GM21529 (cell line): ENCODE data around the gene CHRNA1.

Source experiments
- ATAC-seq: cut with Tn5 transposase; IDR thresholded peaks from one replicate; pipeline ENCODE4 v1.9.1; 2021; ENCODE audit not compliant: unreplicated experiment

CHRNA1 gene

DNA sequence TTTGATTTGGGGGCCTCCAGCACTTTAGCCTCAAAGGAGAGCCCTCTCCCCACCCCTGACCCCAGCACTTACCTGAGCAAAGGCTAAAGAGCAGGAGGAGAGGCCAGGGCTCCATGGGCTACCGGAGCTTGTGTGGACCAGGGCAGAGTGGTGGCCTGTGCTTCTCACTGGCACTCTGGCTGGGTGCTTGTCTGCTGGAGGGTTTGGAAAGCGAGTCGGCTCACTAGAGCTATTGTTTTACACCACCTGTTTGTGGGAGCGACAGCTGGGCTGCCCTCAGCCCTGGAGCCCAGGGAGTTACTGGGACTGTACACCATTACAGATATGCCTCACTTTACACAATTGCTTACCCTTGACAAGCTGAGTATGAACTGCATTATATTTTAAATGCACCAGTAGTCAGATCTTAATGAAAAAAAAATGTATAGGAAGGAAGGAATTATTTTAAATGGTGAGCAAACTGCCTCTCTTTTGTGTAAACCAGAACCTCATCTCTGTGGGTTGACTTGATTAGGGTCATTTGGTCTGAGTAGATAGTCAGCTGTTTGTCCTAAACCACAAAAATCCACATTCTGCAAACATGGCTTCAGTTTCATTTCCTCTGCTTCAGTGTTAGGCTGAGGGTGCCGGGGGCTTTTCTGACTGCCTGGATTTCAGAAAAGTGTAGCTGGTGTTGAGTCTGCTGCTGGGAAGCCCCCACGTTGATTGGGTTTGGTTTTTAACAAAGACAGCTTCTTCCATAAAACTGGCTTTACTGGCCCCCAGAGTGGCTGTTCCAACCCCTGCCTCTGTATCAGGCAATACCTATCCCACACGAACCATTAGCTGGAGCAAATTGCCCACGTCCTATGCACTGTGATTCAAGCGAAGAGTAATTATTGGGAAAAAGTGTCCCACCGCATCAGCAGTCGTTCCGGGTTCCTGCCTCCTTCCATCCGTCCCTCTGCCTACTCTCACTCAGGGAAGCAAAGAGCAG lies at the start of gene CHRNA1:
Gene CHRNA1, minus strand, starts transcription at position 193 of the 976 bp plus-strand sequence. Its CDS starts 78 bp downstream, at position 115.
- ATAC-seq, result no peak

DNA sequence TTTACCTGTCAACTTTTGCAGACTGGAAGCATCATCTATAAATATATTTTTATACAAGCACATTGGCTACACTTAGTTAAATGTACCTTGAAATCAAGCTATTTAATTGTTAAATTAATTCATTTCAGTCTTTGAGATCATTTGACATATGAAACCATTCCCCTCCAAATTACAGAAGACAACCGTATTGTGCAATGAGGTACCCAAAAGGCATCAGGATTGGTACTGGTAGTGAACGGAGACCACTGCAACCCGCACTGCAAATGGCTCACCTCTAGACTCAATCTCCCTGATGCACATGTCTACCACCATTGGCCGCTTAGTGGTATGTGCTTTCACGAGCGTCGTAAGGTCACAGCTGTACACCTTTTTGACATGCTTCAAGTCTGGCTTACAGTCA lies 47.8 kb upstream of the CHRNA1 start:
- ATAC-seq, result no peak

DNA sequence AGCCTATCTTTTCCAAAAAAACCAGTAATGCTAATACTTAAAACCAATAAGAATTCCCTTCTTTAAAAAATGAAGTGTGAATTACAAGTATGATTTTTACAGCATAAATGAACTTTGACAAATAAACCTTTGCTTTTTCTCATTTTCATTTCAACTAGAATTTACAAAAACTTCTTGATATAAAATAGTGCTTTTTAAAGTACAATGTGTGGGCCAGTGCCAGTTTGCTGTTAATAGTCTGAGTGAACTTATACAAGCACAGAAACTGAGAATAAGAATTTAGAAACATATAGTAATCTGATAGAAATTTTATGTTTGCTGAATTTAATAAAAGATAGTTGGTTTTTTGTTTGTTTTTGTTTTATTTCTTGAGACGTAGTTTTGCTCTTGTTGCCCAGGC lies 43.7 kb upstream of the CHRNA1 start:
- ATAC-seq, result no peak

DNA sequence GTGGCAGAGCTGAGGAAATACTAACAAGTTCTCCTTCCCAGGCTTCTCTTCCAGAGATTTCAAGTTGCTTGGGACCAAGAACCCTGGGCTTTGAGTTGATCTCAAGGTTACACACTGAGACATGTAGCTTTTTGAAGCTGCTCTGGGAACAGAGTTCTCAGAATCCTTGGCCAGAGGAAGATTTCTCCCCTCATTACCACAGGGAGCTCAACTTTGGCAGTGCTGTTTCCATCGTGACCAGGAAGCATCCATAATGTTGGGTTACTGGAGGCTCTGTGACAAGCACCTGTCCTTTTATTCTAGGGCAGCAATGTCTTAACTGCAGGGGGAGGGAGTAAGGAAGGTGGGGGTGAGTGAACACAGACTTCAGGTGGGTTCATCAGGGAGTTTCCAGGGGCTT lies 41.5 kb upstream of the CHRNA1 start:
- ATAC-seq, result no peak

DNA sequence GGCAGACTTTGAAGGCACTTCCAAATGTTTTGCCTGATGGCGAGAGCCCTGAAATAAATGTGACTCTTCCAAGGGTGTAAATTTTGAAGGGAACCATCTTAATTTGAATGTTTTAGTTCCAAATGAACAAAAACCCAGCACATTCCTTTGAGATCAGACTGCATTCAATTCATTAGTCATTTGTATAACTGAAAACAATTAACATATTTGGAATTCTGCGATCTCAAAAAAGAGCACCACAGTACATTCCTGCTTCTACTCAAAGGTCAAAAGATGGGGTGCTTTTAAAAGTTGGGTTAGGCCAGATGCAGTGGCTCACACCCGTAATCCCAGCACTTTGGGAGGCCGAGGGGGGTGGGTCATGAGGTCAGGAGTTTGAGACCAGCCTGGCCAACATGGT lies 38.2 kb upstream of the CHRNA1 start:
- ATAC-seq, result no peak

DNA sequence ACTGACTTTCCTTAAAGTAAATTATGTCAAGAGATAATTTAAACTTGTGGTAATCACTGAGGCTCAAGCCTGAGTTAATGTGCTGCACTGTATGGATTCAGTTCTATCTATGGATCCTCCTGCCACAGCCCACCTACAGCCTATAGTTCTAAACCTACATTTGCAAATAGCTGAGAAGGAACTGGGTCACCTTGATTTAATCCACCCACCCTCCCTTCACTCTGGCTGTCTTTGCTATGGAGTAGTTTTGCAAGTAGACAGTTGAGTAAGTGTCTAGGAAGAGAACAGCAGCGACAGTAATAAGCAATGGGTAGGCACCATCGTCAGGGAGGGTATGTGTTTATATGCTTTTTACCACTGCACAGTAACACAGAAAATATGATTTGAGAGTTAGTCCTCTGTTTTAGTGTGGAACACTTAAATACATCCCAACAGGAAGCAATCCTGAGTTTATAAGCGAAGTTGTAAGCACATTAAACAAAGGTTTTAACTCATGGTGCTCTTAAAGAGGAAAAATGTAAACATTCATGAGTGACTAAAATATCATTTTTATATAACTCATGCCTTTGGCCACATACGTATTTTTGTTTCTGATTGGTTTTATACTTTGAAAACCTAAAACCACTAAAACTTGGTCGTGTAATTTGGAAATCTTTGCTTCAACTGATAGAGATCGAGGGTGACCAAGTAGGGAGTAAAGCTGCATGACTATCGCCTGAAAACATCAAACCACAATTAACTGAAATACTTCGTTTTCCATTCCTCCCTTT lies 36.3 kb upstream of the CHRNA1 start:
- no peak for ATAC-seq

DNA sequence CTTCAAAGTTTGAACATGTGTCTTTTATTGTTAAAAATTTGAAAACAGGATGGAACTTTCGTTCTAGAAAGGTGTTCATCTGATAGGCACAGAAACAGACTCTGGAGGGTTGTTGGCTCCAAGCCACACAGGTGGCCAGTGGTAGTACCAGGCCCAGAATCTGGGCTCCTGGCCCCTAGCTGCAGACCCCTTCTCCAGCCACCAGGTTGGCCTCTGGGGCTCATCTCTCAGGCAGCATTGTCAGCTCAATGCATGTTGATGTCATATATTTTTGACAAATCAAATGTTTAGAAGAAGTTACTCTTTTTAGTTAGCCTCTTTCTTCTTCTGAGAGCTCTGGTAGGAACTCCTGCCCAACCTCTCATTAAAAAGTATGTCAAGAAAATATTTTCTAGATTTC lies 34.5 kb upstream of the CHRNA1 start:
- ATAC-seq, result no peak

DNA sequence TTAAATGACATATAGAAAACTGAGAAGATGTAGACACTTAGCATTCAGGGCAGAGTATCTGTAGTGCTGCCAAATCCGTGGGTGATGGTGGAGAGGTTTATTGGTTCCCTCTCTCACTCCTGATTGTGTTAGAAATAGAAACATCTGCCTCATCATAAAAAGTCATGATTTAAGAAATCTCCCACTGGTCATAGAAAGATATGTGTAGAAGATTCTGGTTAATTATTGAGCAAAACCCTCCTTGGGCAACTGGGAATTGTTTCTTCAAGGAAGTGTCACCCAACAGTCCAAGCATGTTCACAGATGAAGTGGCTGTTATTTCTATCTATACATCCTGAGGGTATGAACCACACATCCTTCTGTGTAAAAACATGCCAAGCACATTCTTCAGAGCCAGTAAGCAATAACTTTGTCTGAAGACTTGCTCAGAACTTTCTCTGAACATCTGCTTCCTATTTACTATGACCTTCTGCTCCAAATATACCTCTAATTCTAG lies 33.6 kb upstream of the CHRNA1 start:
- no peak for ATAC-seq

DNA sequence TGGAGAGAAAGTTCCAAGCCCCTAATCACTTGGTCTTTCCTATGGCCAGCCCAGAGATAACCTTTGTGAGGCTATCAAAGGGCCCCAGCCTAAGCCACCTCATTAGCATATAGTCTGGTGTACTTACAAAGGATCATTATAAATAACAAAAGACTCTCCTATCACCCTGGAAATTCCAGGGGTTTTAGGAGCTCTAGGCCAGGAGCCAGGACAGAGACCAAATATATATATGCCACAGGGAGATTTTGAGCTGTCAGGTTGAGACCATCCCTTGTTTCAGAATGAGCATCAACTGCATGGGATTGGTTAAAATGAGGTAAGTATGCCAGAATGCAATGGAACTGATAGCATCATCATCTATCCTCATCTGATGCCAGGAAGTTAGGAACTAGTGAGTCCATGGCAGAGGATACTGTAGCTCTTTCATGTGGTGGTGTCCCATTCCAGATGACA lies 32.1 kb upstream of the CHRNA1 start:
- no peak for ATAC-seq

DNA sequence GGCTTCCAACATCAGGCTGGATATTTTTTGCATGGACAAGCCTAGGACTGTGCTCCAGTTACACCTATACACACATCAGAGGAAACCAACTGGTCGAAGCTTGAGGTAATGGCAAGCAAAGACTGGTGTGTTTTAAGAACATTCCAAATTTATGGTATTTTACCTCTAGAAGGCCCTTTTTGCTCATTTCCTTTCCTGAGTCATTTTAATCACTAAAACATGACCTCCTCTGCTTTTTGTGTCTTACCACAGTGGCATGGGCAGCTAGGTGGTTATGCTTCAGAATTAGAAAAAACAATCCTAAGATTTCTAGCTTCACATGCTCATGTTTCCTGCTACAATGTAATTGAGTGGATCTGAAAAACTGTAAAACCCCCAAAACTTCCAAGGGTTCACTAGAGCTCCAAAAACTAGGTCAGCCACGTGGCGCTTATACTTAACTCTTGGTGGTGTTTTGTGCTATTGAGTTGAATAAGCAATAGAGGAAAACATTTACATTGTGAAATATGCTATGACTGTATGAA lies 30.6 kb upstream of the CHRNA1 start:
- no peak for ATAC-seq

DNA sequence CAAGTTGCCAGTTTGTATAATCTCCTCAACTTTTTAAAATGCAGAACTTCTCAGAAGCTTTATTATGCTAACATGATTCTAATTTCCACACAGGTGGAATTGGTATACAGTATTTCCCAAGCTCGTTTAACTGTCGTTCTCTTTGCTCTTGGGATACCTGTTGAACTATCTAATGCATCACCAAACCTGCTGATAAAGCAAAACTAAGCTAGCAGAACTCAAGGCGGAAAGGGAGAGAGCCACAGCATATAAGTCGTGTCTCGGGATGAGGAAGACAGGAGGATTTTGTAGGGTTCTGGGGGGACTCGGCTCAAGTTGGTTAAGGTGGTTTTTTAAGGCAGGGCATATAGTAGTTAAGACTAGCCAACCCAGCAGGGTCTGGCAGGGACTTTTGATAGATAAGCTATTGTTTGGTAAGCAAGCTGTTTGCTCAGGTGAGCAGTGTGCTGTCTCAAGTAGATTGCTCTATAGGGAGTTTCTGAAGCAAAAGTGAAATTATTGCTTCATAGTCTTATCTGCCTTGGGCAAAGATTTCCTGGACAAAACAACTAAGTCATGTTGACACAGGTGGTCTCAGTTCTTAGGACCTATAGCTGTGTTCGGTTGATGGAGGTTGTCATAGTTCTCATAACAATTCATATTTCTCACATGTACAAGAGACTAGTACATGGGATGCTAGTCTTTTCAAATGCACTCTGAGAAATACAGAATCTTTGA lies 28.2 kb upstream of the CHRNA1 start:
- ATAC-seq, result no peak

DNA sequence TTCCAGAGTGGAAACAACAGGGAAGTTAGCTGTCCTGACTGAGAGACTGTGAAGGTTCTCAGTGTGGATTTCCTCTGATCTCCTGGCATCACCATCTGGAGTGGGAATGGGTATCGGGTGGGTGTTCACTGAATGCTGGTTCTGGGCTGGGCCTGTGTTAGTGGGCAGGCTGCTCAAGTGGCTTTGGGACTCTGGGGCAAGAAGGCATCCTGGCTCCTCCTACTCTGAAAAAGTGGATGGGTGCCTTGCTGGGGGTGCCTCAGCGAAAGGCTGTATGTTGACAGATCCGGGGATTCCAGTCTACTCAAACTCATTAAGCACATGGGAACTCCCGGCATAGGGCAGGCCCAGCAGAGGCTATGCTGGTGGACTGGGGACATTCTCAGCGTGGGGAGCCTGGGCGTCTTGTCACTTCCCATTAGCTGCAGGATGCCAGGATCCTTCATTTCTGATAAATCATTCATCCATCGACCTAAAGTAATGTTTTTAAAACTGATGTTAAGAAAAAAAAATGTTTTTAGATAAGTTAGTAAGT lies 27.5 kb upstream of the CHRNA1 start:
- ATAC-seq, result no peak

DNA sequence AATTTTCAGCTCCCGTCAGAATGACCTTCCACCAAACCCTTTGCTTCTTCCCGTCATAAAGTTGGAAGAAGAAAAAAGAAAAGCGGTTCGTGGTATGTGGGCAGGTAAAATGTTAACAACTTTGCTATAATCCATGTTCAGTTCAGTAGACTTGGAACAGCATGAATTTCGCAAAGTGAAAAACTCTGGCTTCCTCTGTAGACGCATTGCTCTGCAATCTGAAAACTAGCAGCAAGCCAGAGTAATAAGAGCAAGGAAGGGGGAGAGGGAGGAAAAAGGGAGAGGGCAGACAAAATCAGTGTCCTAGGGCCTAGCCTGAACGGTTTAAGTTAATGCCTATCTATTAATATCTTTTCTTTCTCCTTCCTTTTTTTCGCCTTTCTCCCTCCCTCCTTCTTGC lies 26.7 kb upstream of the CHRNA1 start:
- ATAC-seq, result no peak

DNA sequence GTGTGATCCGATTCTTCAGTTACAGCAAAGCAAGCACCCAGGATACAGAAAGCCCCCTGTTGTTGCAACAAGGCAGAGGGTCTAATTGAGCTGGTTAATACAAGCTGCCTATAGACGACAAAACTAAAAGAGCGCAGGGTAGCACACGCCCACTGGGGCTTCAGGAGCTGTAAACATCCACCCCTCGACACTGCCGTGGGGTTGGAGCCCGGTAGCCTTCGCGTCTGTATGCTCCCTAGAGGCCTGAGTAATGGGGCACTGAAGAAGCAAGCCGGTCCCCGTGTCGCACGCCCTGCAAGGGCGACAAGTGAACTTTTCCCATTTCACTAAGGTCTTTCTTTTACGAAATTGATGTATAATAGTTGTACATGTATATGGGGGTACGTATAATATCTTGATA lies 24.7 kb upstream of the CHRNA1 start:
- no peak for ATAC-seq

DNA sequence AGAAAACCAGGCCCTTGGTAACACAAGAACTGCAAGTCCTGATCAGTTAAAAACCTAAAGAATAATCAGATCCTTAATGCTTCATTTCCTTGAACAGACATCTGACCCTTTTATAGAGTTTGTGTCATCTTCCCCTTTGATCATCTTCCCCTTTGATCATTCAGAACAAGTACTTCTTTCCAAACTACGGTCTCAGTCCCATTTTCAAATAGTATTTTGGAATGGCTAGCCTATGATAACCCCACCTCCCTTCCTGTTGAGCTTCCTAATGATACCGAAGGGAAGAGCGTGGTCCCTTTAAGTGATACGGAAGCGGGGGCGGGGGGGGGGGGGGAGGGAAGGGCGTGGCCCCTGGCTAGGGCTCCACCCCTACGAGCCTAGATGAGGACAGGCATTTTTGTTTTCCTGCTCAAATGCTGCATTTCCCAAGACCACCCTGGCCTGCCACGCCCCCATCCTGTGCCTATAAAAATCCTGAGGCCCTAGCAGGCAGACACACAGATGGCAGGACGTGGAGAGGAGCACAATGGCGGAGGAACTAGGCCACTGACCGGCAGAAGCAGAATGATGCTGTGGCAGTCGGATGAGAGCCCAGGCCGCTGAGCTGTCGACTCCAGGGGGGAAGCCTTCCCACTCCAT lies 24.1 kb upstream of the CHRNA1 start:
- ATAC-seq, result no peak

DNA sequence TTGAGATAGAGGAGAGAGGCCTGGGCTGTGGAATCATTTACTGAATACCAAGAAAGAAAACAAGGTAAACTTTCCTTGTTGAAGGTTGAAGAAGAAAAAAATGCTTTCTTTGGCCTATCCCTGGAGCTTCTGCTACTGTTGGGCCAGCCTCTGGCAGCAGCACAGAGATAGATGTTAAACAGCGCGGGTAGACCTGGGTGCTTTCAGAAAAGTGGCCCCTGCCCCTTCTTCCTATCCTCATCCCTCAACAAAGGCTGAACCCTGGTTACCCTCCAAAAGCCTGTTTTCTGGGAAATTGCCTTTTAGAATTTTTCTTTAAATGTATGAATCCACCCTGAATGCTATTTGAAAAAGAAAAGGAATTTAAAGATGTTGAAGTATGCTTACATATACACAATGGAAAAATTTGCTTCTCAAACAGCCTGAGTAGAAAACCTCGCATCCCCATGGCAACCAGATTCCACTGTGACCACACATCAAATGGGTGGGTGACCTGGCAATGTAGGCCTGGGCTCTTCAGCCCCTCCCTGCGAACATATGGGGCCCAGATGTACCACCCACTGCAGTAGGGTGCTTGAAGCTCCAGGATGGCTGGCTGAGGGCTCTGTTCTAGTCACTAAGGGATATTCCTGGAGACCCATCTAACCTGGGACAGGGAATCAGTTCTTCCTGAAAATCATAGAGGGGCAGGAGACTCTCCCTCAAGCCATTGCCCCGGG lies 23.4 kb upstream of the CHRNA1 start:
- ATAC-seq, result no peak

DNA sequence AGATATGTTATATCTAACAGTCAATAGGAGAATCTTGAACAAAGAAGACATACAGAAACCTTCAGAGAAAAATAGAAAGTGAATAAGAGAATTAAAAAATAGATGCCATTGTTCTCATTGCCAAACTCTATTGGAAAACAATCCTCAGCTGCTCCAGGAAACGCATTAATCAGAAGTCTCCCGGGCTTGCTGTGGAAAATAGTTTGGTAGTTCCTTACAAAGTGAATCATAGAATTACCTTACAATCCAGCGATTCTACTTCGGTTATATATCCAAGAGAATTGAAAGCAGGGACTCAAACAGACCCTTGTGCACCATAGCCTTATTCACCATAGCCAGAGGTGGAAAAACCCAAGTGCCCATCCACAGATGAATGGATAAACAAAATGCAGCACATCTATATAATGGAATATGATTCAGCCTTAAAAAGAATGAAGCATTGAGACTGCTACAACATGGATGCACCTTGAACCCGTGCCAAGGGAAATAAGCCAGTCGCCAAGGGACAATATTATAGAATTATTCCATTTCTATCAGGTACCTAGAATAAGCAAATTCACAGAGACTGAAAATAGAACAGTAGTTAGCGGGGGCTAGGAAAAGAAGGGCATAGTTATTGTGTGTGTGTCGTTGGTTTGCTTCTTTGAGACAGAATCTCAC lies 21.9 kb upstream of the CHRNA1 start:
- no peak for ATAC-seq

DNA sequence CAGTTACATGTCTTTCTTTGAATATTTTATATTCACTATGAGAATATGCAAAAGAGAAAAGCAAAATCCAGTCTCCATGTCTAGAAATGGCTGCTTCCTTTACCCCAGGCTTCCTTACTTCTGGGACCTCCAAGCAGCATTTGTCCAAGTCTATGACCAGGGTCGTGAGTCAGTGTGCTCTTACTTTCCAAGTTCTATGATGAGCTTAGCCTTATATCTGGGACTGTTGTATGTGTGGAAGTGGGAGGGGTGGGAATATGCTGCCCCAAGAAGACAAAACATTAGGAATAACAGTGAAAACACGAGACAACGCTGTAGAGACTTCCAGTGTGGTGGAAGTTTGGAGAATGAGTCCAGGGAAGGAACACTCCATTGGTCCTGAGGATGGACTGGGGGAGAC lies 21.2 kb upstream of the CHRNA1 start:
- no peak for ATAC-seq

DNA sequence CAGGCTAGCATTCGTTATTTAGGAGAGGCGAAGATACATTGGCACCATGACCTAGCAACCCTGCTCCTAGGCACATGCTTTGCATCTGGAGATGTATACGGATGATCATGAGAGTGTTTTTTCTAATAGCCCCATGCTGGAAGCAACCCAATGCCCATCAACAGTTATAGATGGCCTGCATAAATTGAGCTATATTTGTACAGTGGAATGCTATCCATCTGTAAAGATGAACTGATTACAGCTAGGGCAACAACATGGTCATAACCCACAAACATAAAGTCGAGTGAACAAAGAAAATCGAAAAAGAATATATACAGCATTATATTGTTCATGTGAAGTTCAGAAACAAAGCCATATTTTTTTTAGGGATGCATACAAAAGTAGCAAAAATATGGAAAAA lies 20.6 kb upstream of the CHRNA1 start:
- no peak for ATAC-seq
